Prostate gland (tissue), 2 donors: ENCODE measurements around the gene CTCF. TPM values are rescaled to one million over a fixed set of nuclear protein-coding genes. Genes with fewer than 3 reads are reported as not detected.
A peak's percentile ranks its signal among the peaks of the same experiment; 100 is the strongest.

ENCODE experiments used
- DNase-seq: peaks from one replicate; pipeline ENCODE4 v3.0.0-alpha.2; 2019; ENCODE audit warnings: low spot score
- H3K27ac ChIP-seq, 2 donors: fragments of 200-600 bp; sonication (generic); 2 replicates each; pipeline ENCODE4 v1.5.1; 2017 to 2019
- H3K27me3 ChIP-seq: fragments of 200-600 bp; sonication (generic); replicated peaks from 2 replicates; pipeline ENCODE4 v1.5.1; 2019; ENCODE audit not compliant: insufficient read depth
- H3K36me3 ChIP-seq, 2 donors: fragments of 200-600 bp; sonication (generic); 1 replicate in 1 of 2; 2 replicates in 1 of 2; pipeline versions ENCODE4 v1.5.1 to v1.8.1; 2017 to 2019
- H3K4me1 ChIP-seq: fragments of 200-600 bp; sonication (generic); replicated peaks from 2 replicates; pipeline ENCODE4 v1.5.1; 2019
- H3K4me3 ChIP-seq, 2 donors: fragments of 200-600 bp; sonication (generic); 2 replicates each; pipeline ENCODE4 v1.5.1; 2017 to 2019
- H3K9me3 ChIP-seq: fragments of 200-600 bp; sonication (generic); 2 replicates; pipeline ENCODE4 v1.5.1; 2017
- POLR2A ChIP-seq: fragments of 450-650 bp; IDR thresholded peaks from one replicate; pipeline ENCODE4 v1.6.1; 2016; ENCODE audit warnings: antibody characterized with exemption, mild to moderate bottlenecking
- POLR2AphosphoS5 ChIP-seq: sonication (generic); formaldehyde crosslinking; IDR thresholded peaks from one replicate; pipeline ENCODE4 v1.6.1; 2017; ENCODE audit warnings: antibody characterized with exemption
- WGBS: methylation state at CpG from one replicate; pipeline ENCODE4 v1.1.5; 2018; 5-methylcytosine and 5-hydroxymethylcytosine counted together
- intact Hi-C: fragments of 100-400 bp; cut with DNase I; formaldehyde crosslinking; loops from one replicate; pipeline ENCODE4 v1.14.2; 2022
- total RNA-seq, 2 donors: library from RNA; depleted of rRNA; stranded (reverse); fragments of >200 nt; gene quantifications; one replicate each; pipeline ENCODE4 v1.1.0, GENCODE V29; 2016
- TF ChIP-seq, protein P1 (sequence below), 4 experiments: fragments of 200-600 bp in 2 of 4; fragments of 450-650 bp in 2 of 4; sonication (generic) in 2 of 4; IDR thresholded peaks; 1 replicate in 3 of 4; 2 replicates in 1 of 4; pipeline ENCODE4 v1.5.1; 2016 to 2019; ENCODE audit warnings: antibody characterized with exemption in 4 of 4, mild to moderate bottlenecking in 2 of 4, moderate library complexity in 2 of 4

The CTCF gene
- total RNA-seq, 2 donors from 2014 or later = 39.9 to 48.9 TPM

DNA sequence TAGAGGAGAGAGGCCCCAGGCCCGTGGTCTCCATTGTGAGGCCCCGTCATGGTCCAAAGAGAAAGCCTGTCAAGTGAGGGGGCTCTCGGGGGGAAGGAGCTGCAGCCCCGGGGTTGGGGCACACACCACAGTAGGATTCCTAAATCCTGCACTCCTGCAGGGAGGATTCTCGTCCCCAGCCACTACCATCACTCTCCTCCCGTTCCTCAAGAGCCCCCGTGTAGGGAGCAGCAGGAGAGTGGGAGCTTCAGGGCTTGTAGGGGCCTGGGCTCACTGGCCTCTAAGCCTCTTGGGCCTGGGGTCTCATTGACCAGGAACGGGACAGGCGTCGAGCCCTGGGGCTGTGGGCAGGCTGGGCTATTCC is 105.1 kb downstream of the CTCF start:
- intact Hi-C loops = loop anchor here (1.0 to 10.0 kb wide), 2 partner anchors 104 to 143 kb away; partner anchors contain the start of gene RIPOR1
- Histone ChIP-seq H3K36me3 (no peaks in the 10 kb centered on the region), H3K27me3 (no peaks in the 10 kb centered on the region), H3K4me1 (peaks cover 7% of the 10 kb centered on the region), H3K27ac (peak overlapping the region; percentile 79 to 81), H3K4me3 (peak overlapping the region; percentile 67 to 85), H3K9me3 (no peaks in the 10 kb centered on the region)
- DNase-seq = no peak
- WGBS = 50% methylated on average over 10 of the region's 10 CpGs
- TF ChIP-seq POLR2A = no peak
- TF ChIP-seq, protein P1, sequence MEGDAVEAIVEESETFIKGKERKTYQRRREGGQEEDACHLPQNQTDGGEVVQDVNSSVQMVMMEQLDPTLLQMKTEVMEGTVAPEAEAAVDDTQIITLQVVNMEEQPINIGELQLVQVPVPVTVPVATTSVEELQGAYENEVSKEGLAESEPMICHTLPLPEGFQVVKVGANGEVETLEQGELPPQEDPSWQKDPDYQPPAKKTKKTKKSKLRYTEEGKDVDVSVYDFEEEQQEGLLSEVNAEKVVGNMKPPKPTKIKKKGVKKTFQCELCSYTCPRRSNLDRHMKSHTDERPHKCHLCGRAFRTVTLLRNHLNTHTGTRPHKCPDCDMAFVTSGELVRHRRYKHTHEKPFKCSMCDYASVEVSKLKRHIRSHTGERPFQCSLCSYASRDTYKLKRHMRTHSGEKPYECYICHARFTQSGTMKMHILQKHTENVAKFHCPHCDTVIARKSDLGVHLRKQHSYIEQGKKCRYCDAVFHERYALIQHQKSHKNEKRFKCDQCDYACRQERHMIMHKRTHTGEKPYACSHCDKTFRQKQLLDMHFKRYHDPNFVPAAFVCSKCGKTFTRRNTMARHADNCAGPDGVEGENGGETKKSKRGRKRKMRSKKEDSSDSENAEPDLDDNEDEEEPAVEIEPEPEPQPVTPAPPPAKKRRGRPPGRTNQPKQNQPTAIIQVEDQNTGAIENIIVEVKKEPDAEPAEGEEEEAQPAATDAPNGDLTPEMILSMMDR (IDR thresholded peaks at IDR 0.05) = no peak
- TF ChIP-seq POLR2AphosphoS5 = no peak

DNA sequence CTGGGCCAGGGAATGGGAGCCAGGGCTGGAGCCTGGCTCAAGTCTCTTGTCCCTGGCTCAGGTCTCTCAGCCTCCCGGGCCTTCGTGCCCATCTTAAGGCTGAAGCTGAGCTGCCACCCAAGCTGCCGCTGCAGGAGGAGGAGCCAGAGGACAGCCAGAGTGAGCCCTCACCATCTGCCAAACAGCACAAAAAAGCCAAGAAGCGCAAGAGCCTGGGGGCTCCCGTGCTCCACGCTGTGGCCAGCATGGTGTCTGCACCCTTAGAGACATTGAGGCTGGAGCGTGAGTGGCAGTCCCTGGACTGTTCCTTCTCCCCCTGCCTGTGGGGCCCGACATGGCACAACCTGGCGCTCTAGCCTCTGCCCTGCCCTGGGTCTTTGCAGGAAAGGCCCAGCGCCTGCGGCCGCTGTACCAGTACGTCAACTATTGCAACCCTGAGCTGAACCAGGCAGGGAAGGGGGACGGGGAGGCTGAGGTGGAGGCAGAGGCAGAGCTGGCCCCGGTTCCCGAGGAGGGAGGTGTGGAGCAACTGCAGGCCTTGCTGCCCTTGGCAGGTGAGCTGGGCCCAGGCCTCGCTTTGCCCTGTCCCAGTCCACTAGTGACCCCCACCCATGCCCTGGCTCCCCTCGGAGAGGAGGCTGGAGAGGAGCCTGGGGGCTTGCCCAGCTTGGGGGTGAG is 105.6 kb downstream of the CTCF start:
- WGBS = 19% methylated on average over 16 of the region's 18 CpGs
- H3K4me3 ChIP-seq = peak overlapping the region; percentile 67 to 85
- H3K27me3 ChIP-seq = no peaks in the 10 kb centered on the region
- H3K9me3 ChIP-seq = no peaks in the 10 kb centered on the region
- H3K36me3 ChIP-seq = no peaks in the 10 kb centered on the region
- intact Hi-C loops = loop anchor here (1.0 to 10.0 kb wide), 2 partner anchors 105 to 143 kb away; partner anchors contain the start of gene RIPOR1
- H3K27ac ChIP-seq = peak overlapping the region; percentile 79 to 81
- H3K4me1 ChIP-seq = peaks cover 7% of the 10 kb centered on the region
- DNase-seq = peak; percentile 86
- TF ChIP-seq, protein P1 (IDR thresholded peaks at IDR 0.05) = peak; percentile 52 to 97 (median 87)
- TF ChIP-seq POLR2A (no peak), POLR2AphosphoS5 (peak; percentile 87)

DNA sequence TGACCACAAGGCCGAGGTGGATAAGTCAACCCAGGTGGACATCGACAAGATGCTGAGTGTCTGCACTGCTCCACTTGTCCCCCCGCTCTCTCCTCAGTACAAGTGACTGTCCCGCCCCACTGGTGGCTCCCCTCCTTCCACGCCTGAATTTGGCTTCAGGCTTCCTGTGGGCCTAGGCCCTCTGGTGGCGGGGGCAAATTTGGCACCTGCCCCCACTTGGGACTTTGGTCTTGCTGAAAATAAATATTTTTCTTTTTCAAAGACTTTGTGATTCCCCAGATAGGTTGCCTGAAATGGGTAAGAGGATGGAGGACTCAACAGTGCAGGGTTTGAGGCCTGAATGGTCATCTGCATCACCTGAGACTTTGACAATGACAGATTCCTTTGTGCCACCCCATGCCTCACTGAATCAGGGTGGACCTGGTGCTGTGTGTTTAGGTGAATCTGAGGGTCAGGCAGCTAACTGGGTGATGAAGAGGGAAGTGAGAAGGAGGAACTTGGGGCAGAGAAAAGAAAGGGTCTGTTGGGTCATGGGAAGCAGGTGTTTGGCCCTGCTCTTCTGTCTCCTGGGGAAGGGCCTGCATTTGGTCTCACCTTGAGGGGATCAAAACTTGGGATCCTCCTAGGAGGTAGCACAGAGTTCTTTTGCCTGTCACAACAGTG is 106.3 kb downstream of the CTCF start:
- TF ChIP-seq, protein P1 (IDR thresholded peaks at IDR 0.05) = no peak
- no peak for TF ChIP-seq POLR2A
- TF ChIP-seq POLR2AphosphoS5 = no peak
- DNase-seq = no peak
- Histone ChIP-seq H3K27me3 (no peaks in the 10 kb centered on the region), H3K4me1 (peaks cover 13% of the 10 kb centered on the region), H3K36me3 (no peaks in the 10 kb centered on the region), H3K27ac (peak overlapping the region in 1 of 2 donors; percentile 79), H3K9me3 (no peaks in the 10 kb centered on the region), H3K4me3 (no peak overlapping the region)
- intact Hi-C loops = loop anchor here (10.0 kb wide), 1 partner anchor 144 kb away; the partner anchor contains the start of gene RIPOR1
- 83% methylated on average over 6 of the region's 6 CpGs for WGBS

DNA sequence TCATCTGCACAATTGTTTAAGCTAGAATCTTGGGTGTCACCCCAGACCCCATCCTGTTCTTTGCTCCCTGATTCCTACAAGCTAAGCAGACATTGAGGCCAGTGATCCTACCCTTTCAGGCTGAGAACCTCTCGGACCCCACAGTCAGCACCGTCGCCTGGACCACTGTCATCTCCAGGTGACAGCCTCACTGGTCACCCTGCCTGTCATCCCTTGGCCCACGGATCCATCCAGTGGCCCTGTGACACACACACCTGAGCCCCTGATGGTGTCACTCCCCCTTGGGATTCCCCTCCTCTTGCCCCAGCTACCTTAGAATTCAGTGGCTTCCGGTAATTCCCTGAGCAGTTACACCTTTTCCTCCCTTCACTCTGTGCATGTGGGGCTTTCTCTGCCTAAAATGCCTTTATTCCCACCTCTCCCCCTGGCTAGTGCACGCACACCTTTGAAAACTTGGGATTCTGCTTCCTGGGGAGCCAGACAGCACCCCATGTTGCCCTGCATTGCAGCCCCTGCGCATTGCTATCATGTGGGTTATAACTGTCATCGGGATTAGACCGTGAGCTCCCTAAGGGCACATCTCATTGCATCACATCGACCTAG is 107.3 kb downstream of the CTCF start:
- DNase-seq = no peak
- Histone ChIP-seq H3K27ac (no peak overlapping the region), H3K36me3 (no peaks in the 10 kb centered on the region), H3K4me1 (peaks cover 17% of the 10 kb centered on the region), H3K27me3 (no peaks in the 10 kb centered on the region), H3K9me3 (no peaks in the 10 kb centered on the region), H3K4me3 (no peak overlapping the region)
- WGBS = 94% methylated on average over 10 of the region's 10 CpGs
- intact Hi-C loops = loop anchor here (5.0 to 10.0 kb wide), 3 partner anchors 135 to 258 kb away; partner anchors contain the start of genes RANBP10, RIPOR1 and TSNAXIP1
- TF ChIP-seq POLR2A (no peak), POLR2AphosphoS5 (no peak)
- TF ChIP-seq, protein P1 (IDR thresholded peaks at IDR 0.05) = no peak
